Uterus (tissue), 2 donors: ENCODE data around the gene DCANP1.

Experiments
- POLR2A ChIP-seq, 2 donors: fragments of 450-650 bp; IDR thresholded peaks; one replicate each; pipeline ENCODE4 v1.6.1; 2016; ENCODE audit warnings: antibody characterized with exemption in 2 of 2, mild to moderate bottlenecking in 1 of 2, moderate library complexity in 1 of 2
- TF ChIP-seq, protein P1 (sequence below), 4 experiments: fragments of 200-600 bp in 2 of 4; fragments of 450-650 bp in 2 of 4; sonication (generic) in 2 of 4; IDR thresholded peaks; one replicate each; pipeline ENCODE4 v1.5.1; 2016 to 2019; ENCODE audit warnings: antibody characterized with exemption in 4 of 4, mild to moderate bottlenecking in 2 of 4, moderate library complexity in 1 of 4

DNA sequence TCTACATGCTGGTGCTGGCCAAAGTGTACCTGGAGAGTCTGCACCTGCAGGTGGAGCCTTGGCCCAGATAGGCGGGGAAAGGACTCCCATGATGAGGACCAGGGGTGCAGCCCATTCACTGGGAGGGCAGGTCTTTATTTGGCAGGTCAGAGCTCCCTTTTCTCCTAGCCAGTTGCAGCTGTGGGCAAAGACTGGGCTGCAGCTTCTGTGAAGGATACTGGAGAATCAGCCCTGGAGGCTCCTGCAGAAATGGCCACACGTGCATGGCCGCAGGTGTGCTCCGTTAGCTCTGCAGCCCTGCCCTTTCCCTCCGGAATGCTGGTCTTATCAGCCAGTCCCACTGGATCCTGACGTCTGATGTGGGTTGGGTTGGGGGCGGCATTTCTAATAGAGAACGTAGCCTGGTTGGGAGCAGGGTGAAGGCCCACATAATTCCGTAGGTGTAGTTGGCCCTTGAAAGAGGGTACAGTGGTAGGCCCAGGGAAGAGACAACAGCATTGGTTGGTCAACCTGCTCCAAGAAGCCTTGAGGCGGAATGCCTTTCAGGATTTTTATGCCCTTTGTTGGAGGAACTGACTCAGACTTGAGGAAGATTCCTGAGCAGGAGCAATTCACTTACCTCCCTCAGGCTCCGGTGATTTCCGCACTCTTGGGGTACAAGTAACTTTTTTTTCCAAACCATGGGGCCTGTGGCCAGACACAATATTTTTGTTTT is 27.0 kb upstream of the DCANP1 start:
- TF ChIP-seq, protein P1, sequence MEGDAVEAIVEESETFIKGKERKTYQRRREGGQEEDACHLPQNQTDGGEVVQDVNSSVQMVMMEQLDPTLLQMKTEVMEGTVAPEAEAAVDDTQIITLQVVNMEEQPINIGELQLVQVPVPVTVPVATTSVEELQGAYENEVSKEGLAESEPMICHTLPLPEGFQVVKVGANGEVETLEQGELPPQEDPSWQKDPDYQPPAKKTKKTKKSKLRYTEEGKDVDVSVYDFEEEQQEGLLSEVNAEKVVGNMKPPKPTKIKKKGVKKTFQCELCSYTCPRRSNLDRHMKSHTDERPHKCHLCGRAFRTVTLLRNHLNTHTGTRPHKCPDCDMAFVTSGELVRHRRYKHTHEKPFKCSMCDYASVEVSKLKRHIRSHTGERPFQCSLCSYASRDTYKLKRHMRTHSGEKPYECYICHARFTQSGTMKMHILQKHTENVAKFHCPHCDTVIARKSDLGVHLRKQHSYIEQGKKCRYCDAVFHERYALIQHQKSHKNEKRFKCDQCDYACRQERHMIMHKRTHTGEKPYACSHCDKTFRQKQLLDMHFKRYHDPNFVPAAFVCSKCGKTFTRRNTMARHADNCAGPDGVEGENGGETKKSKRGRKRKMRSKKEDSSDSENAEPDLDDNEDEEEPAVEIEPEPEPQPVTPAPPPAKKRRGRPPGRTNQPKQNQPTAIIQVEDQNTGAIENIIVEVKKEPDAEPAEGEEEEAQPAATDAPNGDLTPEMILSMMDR (IDR thresholded peaks at IDR 0.05): no peak
- TF ChIP-seq POLR2A (IDR thresholded peaks at IDR 0.05): no peak
